HG03095 (cell line): ENCODE measurements around the gene TTLL9.
A peak's percentile ranks its signal among the peaks of the same experiment; 100 is the strongest.
"Not testable (repeated sequence)": the region's sequence is repeated elsewhere in the genome, so short reads cannot be mapped to it uniquely, and the experiment has no call there.

Source experiments
- ATAC-seq: cut with Tn5 transposase; IDR thresholded peaks from one replicate; pipeline ENCODE4 v1.9.1; 2021; ENCODE audit warnings: moderate library complexity; ENCODE audit not compliant: unreplicated experiment

TTLL9 gene

GRCh38 chr20:31869942-31870725 lies at the start of gene TTLL9, which contains the start of gene DUSP15:
Gene TTLL9, plus strand, starts transcription at chr20:31870634. Its CDS starts 493 bp downstream, at chr20:31871127.
Gene DUSP15, minus strand, starts transcription at chr20:31870527. Its CDS starts 190 bp downstream, at chr20:31870337.
- no peak for ATAC-seq

GRCh38 chr20:31821427-31821826 lies 49.0 kb upstream of the TTLL9 start:
- ATAC-seq, result no peak

DNA sequence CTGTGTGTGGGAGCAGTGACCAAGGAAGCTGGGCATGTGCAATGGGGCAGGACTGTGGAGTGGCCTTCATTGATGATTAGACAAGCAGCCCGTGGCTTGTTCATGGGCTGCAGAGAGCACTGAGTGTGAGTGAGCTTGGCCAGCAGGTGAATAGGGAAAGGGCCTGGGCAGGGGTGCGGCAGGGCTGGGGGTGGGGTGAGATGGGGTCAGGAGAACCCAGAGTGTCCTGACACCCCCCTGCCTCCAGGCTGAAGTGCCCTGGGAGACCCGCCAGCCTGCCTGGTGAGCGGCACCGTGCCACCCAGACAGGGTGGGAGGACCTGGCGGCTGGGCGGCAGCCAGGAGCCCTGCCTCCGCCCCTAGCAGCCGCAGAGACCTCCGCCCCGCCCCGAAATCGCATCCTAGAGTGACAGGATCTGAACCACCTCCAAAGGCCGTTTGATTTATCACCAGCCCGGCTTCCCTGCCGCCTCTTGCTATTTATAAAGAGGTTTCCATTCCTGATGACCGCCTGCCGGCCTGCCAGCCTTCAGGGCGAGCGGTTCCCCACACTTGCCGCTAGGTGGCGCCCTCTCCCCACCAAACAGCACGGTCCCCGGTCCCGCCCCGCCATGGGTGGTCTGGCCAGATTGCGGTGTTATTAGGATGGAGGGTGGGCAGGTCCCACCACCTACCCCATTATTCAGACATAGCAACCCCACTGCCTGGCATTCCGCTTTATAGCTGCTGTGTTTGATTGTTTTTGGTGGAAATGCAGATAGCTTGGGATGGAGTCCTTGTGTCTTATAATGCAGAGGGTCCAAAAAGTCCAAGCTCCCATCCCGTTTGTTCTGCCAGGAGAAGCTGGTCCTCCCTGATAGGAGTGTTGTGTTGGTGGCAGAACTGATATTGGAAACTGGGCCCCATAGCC lies 47.8 kb upstream of the TTLL9 start:
- no peak for ATAC-seq

- ATAC-seq, result no peak
Observed at GRCh38 chr20:31823360-31824124, 46.9 kb upstream of the TTLL9 start.

GRCh38 chr20:31824125-31824485 lies 46.3 kb upstream of the TTLL9 start:
- ATAC-seq, result no peak

GRCh38 chr20:31824554-31825313 lies 45.7 kb upstream of the TTLL9 start:
- ATAC-seq, result no peak

- no peak for ATAC-seq
Observed at GRCh38 chr20:31826074-31826473, 44.4 kb upstream of the TTLL9 start.

- no peak for ATAC-seq
Observed at GRCh38 chr20:31827059-31827458, 43.4 kb upstream of the TTLL9 start.

GRCh38 chr20:31828016-31828415 lies 42.4 kb upstream of the TTLL9 start:
- ATAC-seq, result not testable (repeated sequence)

DNA sequence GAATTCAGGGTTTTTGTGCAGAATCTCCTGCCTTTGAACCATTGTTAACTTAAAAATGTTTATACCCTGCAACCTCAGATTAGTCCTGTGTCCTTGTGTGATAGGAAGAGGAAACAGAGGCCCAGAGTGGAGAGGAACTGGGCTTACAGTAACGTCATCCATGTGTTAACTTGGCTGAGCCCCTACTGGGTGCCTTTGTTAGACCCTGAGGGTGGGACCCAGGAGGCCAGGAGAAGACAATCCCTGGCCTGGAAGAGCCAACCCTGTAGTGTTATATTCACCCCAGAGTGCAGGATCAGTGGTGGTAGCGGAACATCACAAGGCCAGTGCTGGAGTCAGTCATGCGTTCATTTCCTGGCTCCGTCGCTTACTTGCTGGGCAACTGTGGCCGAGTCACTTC lies 40.7 kb upstream of the TTLL9 start:
- ATAC-seq, result no peak

- ATAC-seq, result no peak
Observed at GRCh38 chr20:31830406-31830981, 39.9 kb upstream of the TTLL9 start.

- ATAC-seq, result no peak
Observed at GRCh38 chr20:31831211-31831610, 39.2 kb upstream of the TTLL9 start.

GRCh38 chr20:31831771-31832306 lies 38.6 kb upstream of the TTLL9 start:
- ATAC-seq, result no peak

DNA sequence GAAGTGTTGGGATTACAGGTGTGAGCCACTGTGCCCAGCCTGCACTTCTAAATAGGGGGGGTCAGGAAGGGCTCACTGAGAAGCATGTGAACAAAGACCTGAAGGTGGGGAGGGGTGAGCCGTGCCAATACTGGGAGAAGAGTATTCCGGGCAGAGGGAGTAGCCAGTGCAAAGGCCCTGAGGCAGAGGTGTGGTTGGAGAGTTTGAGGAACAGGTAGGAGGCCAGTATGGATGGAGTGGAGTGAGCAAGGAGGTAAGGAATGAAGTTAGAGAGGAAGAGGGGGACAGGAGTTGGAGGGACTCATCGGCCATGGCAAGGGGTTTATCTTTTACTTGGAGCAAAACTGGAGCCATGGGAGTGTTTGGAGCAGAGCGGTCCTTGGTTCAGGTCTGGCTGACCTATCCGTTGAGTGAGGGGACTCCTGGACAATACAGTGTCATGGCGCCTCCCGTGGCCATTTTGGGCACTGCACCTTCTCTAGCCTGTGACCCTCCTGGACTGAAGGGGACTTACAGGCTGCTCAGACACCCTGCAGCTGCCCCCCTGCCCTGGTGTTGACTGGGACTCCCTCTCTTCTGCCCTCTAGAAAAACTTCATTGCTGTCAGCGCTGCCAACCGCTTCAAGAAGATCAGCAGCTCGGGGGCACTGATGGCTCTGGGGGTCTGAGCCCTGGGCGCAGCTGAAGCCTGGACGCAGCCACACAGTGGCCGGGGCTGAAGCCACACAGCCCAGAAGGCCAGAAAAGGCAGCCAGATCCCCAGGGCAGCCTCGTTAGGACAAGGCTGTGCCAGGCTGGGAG lies 37.1 kb upstream of the TTLL9 start:
- ATAC-seq, result no peak

- no peak for ATAC-seq
Observed at GRCh38 chr20:31833931-31834521, 36.4 kb upstream of the TTLL9 start.

GRCh38 chr20:31835554-31835953 lies 34.9 kb upstream of the TTLL9 start:
- ATAC-seq, result no peak

- peak; percentile 61 for ATAC-seq
Observed at GRCh38 chr20:31835977-31836852, 34.2 kb upstream of the TTLL9 start.
